HepG2 (cell line): ENCODE data around the gene MTHFR. TPM values are rescaled to one million over a fixed set of nuclear protein-coding genes. Genes with fewer than 3 reads are reported as not detected.

Source experiments
- BCL3 ChIP-seq: sonication (generic); formaldehyde crosslinking; IDR thresholded peaks from 2 replicates; pipeline ENCODE4 v1.5.1; 2020; ENCODE audit warnings: mild to moderate bottlenecking, missing genetic modification reagents, moderate library complexity
- ETS1 ChIP-seq: sonication (generic); formaldehyde crosslinking; IDR thresholded peaks from 2 replicates; pipeline ENCODE4 v1.4.0; 2020; ENCODE audit warnings: missing genetic modification reagents
- ETV6 ChIP-seq: sonication (generic); formaldehyde crosslinking; conservative IDR thresholded peaks from 2 replicates; pipeline ENCODE4 v1.4.0; 2020; ENCODE audit warnings: missing genetic modification reagents
- HHEX ChIP-seq: IDR thresholded peaks from 2 replicates; pipeline ENCODE4 v1.6.1; 2016; ENCODE audit warnings: control low read depth
- JUND ChIP-seq: sonication (generic); formaldehyde crosslinking; IDR thresholded peaks from 2 replicates; pipeline ENCODE4 v1.8.0; 2022; ENCODE audit warnings: mild to moderate bottlenecking, missing genetic modification reagents
- KLF15 ChIP-seq: sonication (generic); formaldehyde crosslinking; IDR thresholded peaks from 2 replicates; pipeline ENCODE4 v1.8.1; 2023; ENCODE audit warnings: borderline replicate concordance, mild to moderate bottlenecking, inconsistent platforms, missing genetic modification reagents, mixed read lengths
- KLF6 ChIP-seq: IDR thresholded peaks from 2 replicates; pipeline ENCODE4 v1.8.0; 2016; ENCODE audit warnings: missing biosample characterization, missing genetic modification reagents
- LCORL ChIP-seq, 2 experiments: fragments of 450-650 bp in 1 of 2; sonication (generic) in 1 of 2; formaldehyde crosslinking in 1 of 2; IDR thresholded peaks; 2 replicates each; pipeline versions ENCODE4 v1.5.0 to v1.6.1; 2017 to 2020; ENCODE audit warnings: antibody characterized with exemption in 1 of 2, missing genetic modification reagents in 1 of 2
- MAZ ChIP-seq, 2 experiments: sonication (generic) in 1 of 2; formaldehyde crosslinking in 1 of 2; IDR thresholded peaks; 2 replicates each; pipeline versions ENCODE4 v1.5.0 to v1.6.1; 2012 to 2020; ENCODE audit warnings: low read depth in 2 of 2, mild to moderate bottlenecking in 2 of 2, borderline replicate concordance in 1 of 2, improper control_type of control experiment in 1 of 2, low read length in 1 of 2, missing genetic modification reagents in 1 of 2, moderate library complexity in 1 of 2
- MYPOP ChIP-seq: sonication (generic); formaldehyde crosslinking; IDR thresholded peaks from 2 replicates; pipeline ENCODE4 v1.8.1; 2023; ENCODE audit warnings: mild to moderate bottlenecking, moderate library complexity, missing genetic modification reagents
- SOX13 ChIP-seq, 3 experiments: fragments of 450-650 bp in 1 of 3; sonication (generic) in 1 of 3; formaldehyde crosslinking in 1 of 3; IDR thresholded peaks in 2 of 3; conservative IDR thresholded peaks in 1 of 3; 2 replicates each; pipeline versions ENCODE4 v1.5.0 to v1.6.1; 2016 to 2020; ENCODE audit warnings: antibody characterized with exemption in 1 of 3, mild to moderate bottlenecking in 1 of 3, missing compliant biosample characterization in 1 of 3, missing genetic modification reagents in 1 of 3, moderate library complexity in 1 of 3
- ZHX2 ChIP-seq, 2 experiments: sonication (generic) in 1 of 2; formaldehyde crosslinking in 1 of 2; IDR thresholded peaks; 2 replicates each; pipeline versions ENCODE4 v1.6.1 to v1.9.0; 2014 to 2022; ENCODE audit warnings: antibody characterized with exemption in 1 of 2, borderline replicate concordance in 1 of 2, inconsistent platforms in 1 of 2, low read depth in 1 of 2, missing genetic modification reagents in 1 of 2
- ZNF275 ChIP-seq: sonication (generic); formaldehyde crosslinking; IDR thresholded peaks from 2 replicates; pipeline ENCODE4 v1.8.0; 2022; ENCODE audit warnings: missing genetic modification reagents, mild to moderate bottlenecking, inconsistent platforms, borderline replicate concordance
- ZNF644 ChIP-seq: IDR thresholded peaks from 2 replicates; pipeline ENCODE4 v1.6.1; 2016; ENCODE audit warnings: low read depth
- ZNF879 ChIP-seq: sonication (generic); formaldehyde crosslinking; IDR thresholded peaks from 2 replicates; pipeline ENCODE4 v1.8.1; 2023; ENCODE audit warnings: missing genetic modification reagents
- polyA plus RNA-seq, 8 experiments: library from polyadenylated mRNA; depleted of rRNA in 3 of 8; stranded (reverse) in 7 of 8; unstranded in 1 of 8; fragments of >200 nt; fragmentation: Illumina TruSeq in 4 of 8; extraction: Trizol in 4 of 8; gene quantifications; 2 replicates each; pipeline versions ENCODE4 v1.2.1 to v1.2.3, GENCODE V29; 2011 to 2016; ENCODE audit warnings: low read depth in 4 of 8, missing spikeins in 1 of 8, mixed read lengths in 1 of 8; ENCODE audit not compliant: insufficient read depth in 1 of 8
- total RNA-seq, 5 experiments: library from RNA; depleted of rRNA; stranded (reverse); fragments of >200 nt; fragmentation: Illumina TruSeq; extraction: Trizol; gene quantifications; 2 replicates each; pipeline ENCODE4 v1.2.3, GENCODE V29; 2016; ENCODE audit warnings: low read depth in 1 of 5

The MTHFR gene
- total and polyA plus RNA-seq, 2 of the 13 experiments (the other 11 are each of a cell fraction or from before 2014, with no cell fraction given): 3.8 to 8.2 TPM

- TF ChIP-seq BCL3 (CRISPR knock-in tag) (no peak; the same call in 1 of the 2 replicates), LCORL (IDR thresholded peaks at IDR 0.05) (peak; percentile 42; the same call in 1 of the 2 replicates), LCORL (CRISPR knock-in tag; IDR thresholded peaks at IDR 0.05) (peak; percentile 83), JUND (CRISPR knock-in tag) (no peak), ETV6 (CRISPR knock-in tag) (0 out of 2 replicates have a peak, but pooled peaks have one; percentile 25), SOX13 (IDR thresholded peaks at IDR 0.05) (no peak), SOX13 (CRISPR knock-in tag; conservative IDR thresholded peaks at IDR 0.05 in 1 of 2, IDR thresholded peaks at IDR 0.05 in 1 of 2) (no peak), MAZ (IDR thresholded peaks at IDR 0.05; ENCODE audit: borderline replicate concordance, low read depth, low read length) (no peak), MAZ (CRISPR knock-in tag; IDR thresholded peaks at IDR 0.05; ENCODE audit: low read depth) (peak; percentile 38; the same call in 1 of the 2 replicates), HHEX (CRISPR knock-in tag) (no peak), ZNF275 (no peak), KLF6 (no peak), ZNF879 (CRISPR knock-in tag) (no peak), ETS1 (CRISPR knock-in tag) (no peak), ZNF644 (CRISPR knock-in tag) (no peak), KLF15 (no peak), ZHX2 (IDR thresholded peaks at IDR 0.05; ENCODE audit: low read depth) (no peak), ZHX2 (CRISPR knock-in tag; IDR thresholded peaks at IDR 0.05; ENCODE audit: borderline replicate concordance) (no peak), MYPOP (CRISPR knock-in tag) (peak; percentile 51)
These were observed 69.7 kb downstream of the MTHFR start, which contains the start of gene AGTRAP (continued) for GRCh38 chr1:11735854-11736745.
